K562 (cell line): ENCODE measurements around the gene RBM44. TPM values are rescaled to one million over a fixed set of nuclear protein-coding genes. Genes with fewer than 3 reads are reported as not detected.

ENCODE experiments used
- ATAC-seq: fragments of 200-7000 bp; cut with Tn5 transposase; 3 replicates; pipeline ENCODE4 v1.9.1; 2020; ENCODE audit warnings: moderate library complexity
- BruUV-seq: library from RNA; stranded (reverse); fragments of 400-500 nt; replicated peaks from 2 replicates; lab custom pipeline; 2021; lab: Mats Ljungman, UMichigan
- CTCF ChIA-PET: fragments of 300-600 bp; formaldehyde crosslinking; extraction: SDS; loops from one replicate; lab custom pipeline; 2021; ENCODE audit warnings: low intra/inter-chr PET ratio; lab: Yijun Ruan, JAX
- POLR2A ChIA-PET: fragments of 300-600, 350-650 bp; sonication (Branson Sonifier 250); formaldehyde crosslinking; extraction: SDS; loops from one replicate; lab custom pipeline; 2021; ENCODE audit warnings: antibody characterized with exemption, inconsistent platforms; lab: Yijun Ruan, JAX
- DNase-seq, 4 experiments: peaks; one replicate each; pipeline versions ENCODE4 v3.0.0 to v3.0.0-alpha.2; 2011 to 2018; ENCODE audit warnings: low spot score in 3 of 4, mixed read lengths in 3 of 4; ENCODE audit errors: extremely low read depth in 1 of 4
- FAIRE-seq: peaks from 2 replicates; lab custom pipeline; 2011; peaks lifted over from hg19 to GRCh38; lab: Jason Lieb, UNC
- H2AFZ ChIP-seq: 2 replicates; pipeline ENCODE4 v1.6.0; 2011; ENCODE audit warnings: low read depth, low read length, control low read depth, inconsistent platforms
- H3K27ac ChIP-seq: fragments of 200-600 bp; 3 replicates; pipeline ENCODE4 v1.8.0; 2011; ENCODE audit warnings: low read depth, mild to moderate bottlenecking, control low read depth, inconsistent platforms, low read length, moderate library complexity, mixed read lengths; ENCODE audit errors: extremely low read depth
- H3K27me3 ChIP-seq, 2 experiments: fragments of 300-600 bp in 1 of 2; 2 replicates in 1 of 2; 3 replicates in 1 of 2; pipeline versions ENCODE4 v1.6.0 to v1.8.0; 2011; ENCODE audit warnings: inconsistent platforms in 2 of 2, low read length in 2 of 2, mild to moderate bottlenecking in 1 of 2, mixed read lengths in 1 of 2, moderate library complexity in 1 of 2; ENCODE audit not compliant: control insufficient read depth in 2 of 2, insufficient read depth in 2 of 2
- H3K36me3 ChIP-seq: fragments of 300-600 bp; 3 replicates; pipeline ENCODE4 v1.8.0; 2011; ENCODE audit warnings: mild to moderate bottlenecking, low read length, inconsistent platforms; ENCODE audit not compliant: control insufficient read depth, insufficient read depth
- H3K4me1 ChIP-seq, 2 experiments: fragments of 200-600 bp in 1 of 2; replicated peaks in 1 of 2; 2 replicates in 1 of 2; 3 replicates in 1 of 2; pipeline versions ENCODE4 v1.5.1 to v1.8.0; 2011; ENCODE audit warnings: inconsistent platforms in 2 of 2, low read length in 2 of 2, mild to moderate bottlenecking in 1 of 2, mixed read lengths in 1 of 2, moderate library complexity in 1 of 2; ENCODE audit not compliant: control insufficient read depth in 2 of 2, insufficient read depth in 2 of 2
- H3K4me2 ChIP-seq: 2 replicates; pipeline ENCODE4 v1.6.1; 2011; ENCODE audit warnings: low read length, control low read depth, inconsistent platforms, mixed read lengths; ENCODE audit not compliant: insufficient read depth
- H3K4me3 ChIP-seq: fragments of 200-600 bp; sonication (generic), shearing (Covaris generic); 2 replicates; pipeline ENCODE4 v1.5.1; 2016; ENCODE audit warnings: control low read depth, inconsistent platforms
- H3K79me2 ChIP-seq: fragments of 200-600 bp; 3 replicates; pipeline ENCODE4 v1.8.0; 2011; ENCODE audit warnings: low read length, inconsistent platforms; ENCODE audit not compliant: control insufficient read depth, insufficient read depth
- H3K9ac ChIP-seq, 2 experiments: 2 replicates each; pipeline versions ENCODE4 v1.6.0 to v1.6.1; 2011; ENCODE audit warnings: low read depth in 2 of 2, low read length in 2 of 2, control low read depth in 1 of 2, inconsistent platforms in 1 of 2, mild to moderate bottlenecking in 1 of 2, mixed read lengths in 1 of 2; ENCODE audit not compliant: insufficient read depth in 1 of 2
- H3K9me1 ChIP-seq: one replicate; pipeline ENCODE4 v1.6.0; 2011; ENCODE audit warnings: inconsistent platforms, mild to moderate bottlenecking, low read length, moderate library complexity; ENCODE audit not compliant: control insufficient read depth, insufficient read depth
- H3K9me3 ChIP-seq: replicated peaks from 2 replicates; pipeline ENCODE4 v1.5.1; 2011; ENCODE audit warnings: low read depth, low read length, inconsistent platforms; ENCODE audit not compliant: control insufficient read depth, insufficient read depth
- H4K20me1 ChIP-seq: replicated peaks from 2 replicates; pipeline ENCODE4 v1.6.1; 2011; ENCODE audit warnings: low read length, inconsistent platforms, mixed read lengths; ENCODE audit not compliant: control insufficient read depth, insufficient read depth
- DIDO1 ChIP-seq: fragments of 450-650 bp; IDR thresholded peaks from 2 replicates; pipeline ENCODE4 v1.6.1; 2016; ENCODE audit warnings: low read depth, missing biosample characterization, missing genetic modification characterization
- HOXB6 ChIP-seq: fragments of 250-450 bp; sonication (Bioruptor Pico); IDR thresholded peaks from 2 replicates; pipeline ENCODE4 v1.5.1; 2022; ENCODE audit warnings: mild to moderate bottlenecking, borderline replicate concordance
- NFIC ChIP-seq: fragments of 450-650 bp; IDR thresholded peaks from 2 replicates; pipeline ENCODE4 v1.6.1; 2017; ENCODE audit warnings: mild to moderate bottlenecking, inconsistent platforms
- PHB ChIP-seq: fragments of 250-450 bp; sonication (Bioruptor Pico); IDR thresholded peaks from 2 replicates; pipeline ENCODE4 v1.5.0; 2021
- PTTG1 ChIP-seq: fragments of 450-650 bp; IDR thresholded peaks from 2 replicates; pipeline ENCODE4 v1.6.1; 2016; ENCODE audit warnings: low read depth, mild to moderate bottlenecking, missing genetic modification characterization, missing compliant biosample characterization
- PURB ChIP-seq: sonication (generic); formaldehyde crosslinking; IDR thresholded peaks from 2 replicates; pipeline ENCODE4 v1.9.0; 2021; ENCODE audit warnings: low read depth, mild to moderate bottlenecking, missing genetic modification reagents
- RFX5 ChIP-seq: IDR thresholded peaks from 2 replicates; pipeline ENCODE4 v1.6.1; 2011; ENCODE audit warnings: low read depth, mild to moderate bottlenecking, improper control_type of control experiment, low read length
- RUNX1 ChIP-seq: sonication (generic); IDR thresholded peaks from 2 replicates; pipeline ENCODE4 v1.6.1; 2016; ENCODE audit warnings: antibody characterized with exemption, low read depth
- SOX6 ChIP-seq: fragments of 450-650 bp; IDR thresholded peaks from 2 replicates; pipeline ENCODE4 v1.6.1; 2014; ENCODE audit warnings: mild to moderate bottlenecking
- SPI1 ChIP-seq: IDR thresholded peaks from 2 replicates; pipeline ENCODE4 v1.6.1; 2011; ENCODE audit warnings: low read depth, low read length, control low read depth, borderline replicate concordance
- SRSF3 ChIP-seq: fragments of 200-400 bp; formaldehyde crosslinking; IDR thresholded peaks from 2 replicates; pipeline ENCODE4 v1.6.1; 2016; ENCODE audit warnings: mild to moderate bottlenecking, low read length, moderate library complexity; ENCODE audit not compliant: insufficient read depth
- ZFP30 ChIP-seq: fragments of 250-450 bp; sonication (Bioruptor Pico); IDR thresholded peaks from 2 replicates; pipeline ENCODE4 v1.8.0; 2022; ENCODE audit warnings: moderate library complexity, mild to moderate bottlenecking, inconsistent platforms, borderline replicate concordance
- ZNF551 ChIP-seq: fragments of 250-450 bp; sonication (Bioruptor Pico); IDR thresholded peaks from 2 replicates; pipeline ENCODE4 v1.5.0; 2021; ENCODE audit warnings: mild to moderate bottlenecking, moderate library complexity
- ZNF695 ChIP-seq: fragments of 450-650 bp; formaldehyde crosslinking; IDR thresholded peaks from 2 replicates; pipeline ENCODE4 v1.4.0; 2020; ENCODE audit warnings: mild to moderate bottlenecking, moderate library complexity
- WGBS: fragments of 100-300 bp; shearing (Covaris generic); methylation state at CpG from one replicate; pipeline ENCODE4 v1.1.6; 2016; ENCODE audit warnings: low coverage, mixed read lengths; ENCODE audit not compliant: insufficient coverage; ENCODE audit errors: missing lambda C conversion rate; 5-methylcytosine and 5-hydroxymethylcytosine counted together
- in situ Hi-C: fragments of 300-500 bp; cut with MboI; formaldehyde crosslinking; loops from 4 replicates; pipeline ENCODE4 v1.15.0; 2018; ENCODE audit warnings: inconsistent platforms, mixed read lengths
- intact Hi-C: fragments of 100-400 bp; cut with micrococcal nuclease; formaldehyde crosslinking; loops from 2 replicates; pipeline ENCODE4 v1.14.2; 2022
- polyA plus RNA-seq, 8 experiments: library from polyadenylated mRNA; depleted of rRNA in 4 of 8; stranded (reverse) in 5 of 8; unstranded in 3 of 8; fragments of >200 nt; fragmentation: Nextera tagmentation in 2 of 8; fragmentation: Illumina TruSeq in 1 of 8; extraction: Ambion mirVana in 2 of 8; extraction: Trizol in 1 of 8; gene quantifications; 2 replicates each; pipeline versions ENCODE4 v1.2.1 to v1.2.3, GENCODE V29; 2011 to 2014; ENCODE audit warnings: inconsistent platforms in 1 of 8, missing spikeins in 1 of 8
- total RNA-seq, 7 experiments: library from RNA; depleted of rRNA in 6 of 7; stranded (reverse); fragments of >200 nt in 6 of 7; fragmentation: Illumina TruSeq in 2 of 7; extraction: Trizol in 2 of 7; gene quantifications; 2 replicates each; pipeline versions ENCODE4 v1.2.1 to v1.2.3, GENCODE V29; 2011 to 2021; ENCODE audit warnings: low replicate concordance in 1 of 7
- TF ChIP-seq, protein P1 (sequence below): fragments of 450-650 bp; IDR thresholded peaks from 2 replicates; pipeline ENCODE4 v1.6.1; 2018; ENCODE audit warnings: mild to moderate bottlenecking, low read depth; ENCODE audit not compliant: partially characterized antibody
- TF ChIP-seq, protein P2 (sequence below): sonication (generic); formaldehyde crosslinking; IDR thresholded peaks from 2 replicates; pipeline ENCODE4 v1.4.0; 2020; ENCODE audit warnings: mild to moderate bottlenecking, missing genetic modification reagents

Gene RBM44
- total and polyA plus RNA-seq, 9 of the 15 experiments (the other 6 are each of a cell fraction or from before 2014, with no cell fraction given) = 0.04 to 0.25 (median 0.13) TPM

DNA sequence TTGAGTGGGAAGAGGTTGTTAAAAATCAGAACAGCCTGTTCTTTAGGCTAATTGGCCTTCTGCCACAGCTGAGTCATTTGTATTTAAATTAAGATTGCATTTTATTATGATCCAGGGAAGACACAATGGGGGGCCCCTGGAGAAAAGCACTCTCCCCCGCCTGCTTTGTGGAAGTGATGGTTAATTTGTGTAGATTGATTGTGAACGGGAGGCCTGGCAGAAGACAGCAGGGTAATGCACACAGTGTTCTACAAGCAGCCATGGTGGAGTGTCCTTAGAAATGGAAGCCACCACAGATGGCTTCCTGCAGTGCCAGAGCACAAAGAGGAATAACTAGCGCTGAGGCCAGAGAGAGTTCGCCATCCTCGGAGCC is 80.5 kb downstream of the RBM44 start:
- Histone ChIP-seq H3K4me1 (peaks cover 0 to 10% of the 10 kb centered on the region in 2 experiments; a peak in 2 of 5 replicates), H3K9me3 (no peaks in the 10 kb centered on the region), H3K79me2 (no peaks in the 10 kb centered on the region), H3K4me2 (no peak overlapping the region), H2AFZ (no peak overlapping the region)
- ATAC-seq (no peak), FAIRE-seq (no peak), DNase-seq (no peak)
- CTCF ChIA-PET = no interaction called here
- in situ Hi-C loops = no loop called here
- no TSS peak for BruUV-seq
- no peak for TF ChIP-seq PTTG1 (tag)
- TF ChIP-seq, protein P1, sequence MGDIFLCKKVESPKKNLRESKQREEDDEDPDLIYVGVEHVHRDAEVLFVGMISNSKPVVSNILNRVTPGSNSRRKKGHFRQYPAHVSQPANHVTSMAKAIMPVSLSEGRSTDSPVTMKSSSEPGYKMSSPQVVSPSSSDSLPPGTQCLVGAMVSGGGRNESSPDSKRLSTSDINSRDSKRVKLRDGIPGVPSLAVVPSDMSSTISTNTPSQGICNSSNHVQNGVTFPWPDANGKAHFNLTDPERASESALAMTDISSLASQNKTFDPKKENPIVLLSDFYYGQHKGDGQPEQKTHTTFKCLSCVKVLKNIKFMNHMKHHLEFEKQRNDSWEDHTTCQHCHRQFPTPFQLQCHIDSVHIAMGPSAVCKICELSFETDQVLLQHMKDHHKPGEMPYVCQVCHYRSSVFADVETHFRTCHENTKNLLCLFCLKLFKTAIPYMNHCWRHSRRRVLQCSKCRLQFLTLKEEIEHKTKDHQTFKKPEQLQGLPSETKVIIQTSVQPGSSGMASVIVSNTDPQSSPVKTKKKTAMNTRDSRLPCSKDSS = no peak
- TF ChIP-seq NFIC = no peak
- TF ChIP-seq, protein P2, sequence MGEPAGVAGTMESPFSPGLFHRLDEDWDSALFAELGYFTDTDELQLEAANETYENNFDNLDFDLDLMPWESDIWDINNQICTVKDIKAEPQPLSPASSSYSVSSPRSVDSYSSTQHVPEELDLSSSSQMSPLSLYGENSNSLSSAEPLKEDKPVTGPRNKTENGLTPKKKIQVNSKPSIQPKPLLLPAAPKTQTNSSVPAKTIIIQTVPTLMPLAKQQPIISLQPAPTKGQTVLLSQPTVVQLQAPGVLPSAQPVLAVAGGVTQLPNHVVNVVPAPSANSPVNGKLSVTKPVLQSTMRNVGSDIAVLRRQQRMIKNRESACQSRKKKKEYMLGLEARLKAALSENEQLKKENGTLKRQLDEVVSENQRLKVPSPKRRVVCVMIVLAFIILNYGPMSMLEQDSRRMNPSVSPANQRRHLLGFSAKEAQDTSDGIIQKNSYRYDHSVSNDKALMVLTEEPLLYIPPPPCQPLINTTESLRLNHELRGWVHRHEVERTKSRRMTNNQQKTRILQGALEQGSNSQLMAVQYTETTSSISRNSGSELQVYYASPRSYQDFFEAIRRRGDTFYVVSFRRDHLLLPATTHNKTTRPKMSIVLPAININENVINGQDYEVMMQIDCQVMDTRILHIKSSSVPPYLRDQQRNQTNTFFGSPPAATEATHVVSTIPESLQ = no peak
- TF ChIP-seq PURB (CRISPR knock-in tag) = no peak
- no peak for TF ChIP-seq ZNF695 (CRISPR knock-in tag)
- no peak for TF ChIP-seq ZNF551 (CRISPR knock-in tag)
- TF ChIP-seq ZFP30 (CRISPR knock-in tag) = no peak
- TF ChIP-seq SRSF3 = no peak
- no peak for TF ChIP-seq RUNX1
- no peak for TF ChIP-seq PHB
- TF ChIP-seq HOXB6 (CRISPR knock-in tag) = no peak
- no peak for TF ChIP-seq DIDO1 (tag)
- TF ChIP-seq RFX5 = no peak
- no peak for TF ChIP-seq SOX6
- TF ChIP-seq SPI1 = no peak
- TF ChIP-seq, all 486 proteins: peak for 0
- 23% methylated on average over 5 of the region's 5 CpGs for WGBS
- Histone ChIP-seq H3K4me3 (no peak overlapping the region), H4K20me1 (no peaks in the 10 kb centered on the region), H3K36me3 (no peaks in the 10 kb centered on the region), H3K9ac (no peak overlapping the region), H3K27me3 (peaks cover 7 to 63% of the 10 kb centered on the region in 2 experiments; a peak in 4 of 5 replicates), H3K9me1 (no peaks in the 10 kb centered on the region), H3K27ac (no peak overlapping the region)
- POLR2A ChIA-PET = no interaction called here
- intact Hi-C loops = no loop called here
